ENCODE data around the gene ARID4B. TPM values are rescaled to one million over a fixed set of nuclear protein-coding genes. Genes with fewer than 3 reads are reported as not detected.

ARID4B gene
- total RNA-seq, 4 donors from 2014 or later = 15.2 to 99.7 (median 30.8) TPM

DNA sequence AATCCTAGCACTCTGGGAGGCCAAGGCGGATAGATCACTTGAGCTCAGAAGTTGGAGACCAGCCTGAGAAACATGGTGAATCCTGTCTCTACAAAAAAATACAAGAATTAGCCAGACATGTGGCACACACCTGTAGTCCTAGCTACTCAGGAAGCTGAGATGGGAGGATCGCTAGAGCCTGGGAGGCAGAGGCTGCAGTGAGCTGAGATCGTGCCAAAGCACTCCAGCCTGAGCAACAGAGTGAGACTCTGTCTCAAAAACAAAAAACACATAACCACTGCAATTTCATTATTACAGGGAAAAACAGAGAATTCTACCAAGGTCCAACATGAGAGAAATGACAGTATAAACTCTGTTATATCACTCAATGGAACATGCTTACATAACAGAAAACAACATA is 194.9 kb downstream of the ARID4B start:
- WGBS, 2 donors = 74 to 86% methylated on average over 3 of the region's 3 CpGs
- TF ChIP-seq CTCF (IDR thresholded peaks at IDR 0.05) (no peak), POLR2A (IDR thresholded peaks at IDR 0.05) (no peak)
- Histone ChIP-seq H3K36me3 (peaks cover 4 to 75% (median 20%) of the 10 kb centered on the region in 3 donors), H3K9me3 (no peaks in the 10 kb centered on the region), H3K4me1 (peaks cover 0 to 7% (median 2%) of the 10 kb centered on the region in 3 donors), H3K27me3 (no peaks in the 10 kb centered on the region), H3K27ac (no peak overlapping the region), H3K4me3 (no peak overlapping the region)
- intact Hi-C loops (cut with DNase I) = no loop called here
- no peak for DNase-seq

DNA sequence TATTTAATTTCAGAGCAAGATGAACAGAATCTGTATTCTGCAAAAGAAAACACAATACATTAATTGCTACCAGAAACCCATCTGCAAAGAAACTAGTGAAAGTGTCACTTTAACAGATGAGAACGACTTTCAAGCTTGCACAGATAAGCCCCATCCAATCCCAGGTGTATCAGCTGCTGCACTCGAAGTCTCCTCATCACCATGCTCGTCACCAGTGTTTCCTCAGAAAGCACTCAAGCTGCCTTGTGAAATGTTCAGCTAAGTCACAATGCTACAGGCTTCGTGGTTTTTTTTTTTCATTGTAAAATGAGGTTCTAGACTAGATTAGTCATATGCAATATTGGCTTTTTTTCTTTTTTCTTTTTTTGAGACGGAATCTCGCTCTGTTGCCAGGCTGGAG is 196.0 kb downstream of the ARID4B start:
- no peak overlapping the region for H3K27ac ChIP-seq
- no peak overlapping the region for H3K4me3 ChIP-seq
- WGBS, 2 donors = 78 to 80% methylated on average over 6 of the region's 6 CpGs
- H3K9me3 ChIP-seq = no peaks in the 10 kb centered on the region
- intact Hi-C loops (cut with DNase I) = no loop called here
- peaks cover 0 to 64% (median 17%) of the 10 kb centered on the region in 3 donors for H3K36me3 ChIP-seq
- peaks cover under 1 to 18% (median 3%) of the 10 kb centered on the region in 3 donors for H3K4me1 ChIP-seq
- H3K27me3 ChIP-seq = no peaks in the 10 kb centered on the region
- no peak for TF ChIP-seq CTCF (IDR thresholded peaks at IDR 0.05)
- TF ChIP-seq POLR2A (IDR thresholded peaks at IDR 0.05) = no peak
- DNase-seq = no peak

- peaks cover 0 to 62% (median 10%) of the 10 kb centered on the region in 3 donors for H3K36me3 ChIP-seq
- 71 to 90% methylated on average over 7 of the region's 7 CpGs for WGBS, 2 donors
- no peak for DNase-seq
- no peak for TF ChIP-seq CTCF (IDR thresholded peaks at IDR 0.05)
- no peak for TF ChIP-seq POLR2A (IDR thresholded peaks at IDR 0.05)
- no peak overlapping the region for H3K4me3 ChIP-seq
- peaks cover 6 to 29% (median 13%) of the 10 kb centered on the region in 3 donors for H3K4me1 ChIP-seq
- H3K27me3 ChIP-seq = no peaks in the 10 kb centered on the region
- intact Hi-C loops (cut with DNase I) = no loop called here
- H3K27ac ChIP-seq = no peak overlapping the region
- H3K9me3 ChIP-seq = no peaks in the 10 kb centered on the region
These were observed 197.2 kb downstream of the ARID4B start for GRCh38 chr1:235130766-235131270.

GRCh38 chr1:235129774-235130570 is 198.0 kb downstream of the ARID4B start:
- Histone ChIP-seq H3K9me3 (no peaks in the 10 kb centered on the region), H3K36me3 (peaks cover 0 to 60% (median 2%) of the 10 kb centered on the region in 3 donors), H3K27ac (no peak overlapping the region), H3K4me1 (peaks cover 6 to 38% (median 16%) of the 10 kb centered on the region in 3 donors), H3K27me3 (no peaks in the 10 kb centered on the region), H3K4me3 (no peak overlapping the region)
- intact Hi-C loops (cut with DNase I) = no loop called here
- TF ChIP-seq POLR2A (IDR thresholded peaks at IDR 0.05) (no peak), CTCF (IDR thresholded peaks at IDR 0.05) (no peak)
- WGBS, 2 donors = 75 to 89% methylated on average over 3 to 4 of the region's 4 CpGs
- no peak for DNase-seq
